Activated naive CD4-positive, alpha-beta T cell treated with anti-CD3 and anti-CD28 coated beads, Interleukin-2, amount 50 U/mL, for 24 hours (primary cell): ENCODE data around the gene ZNF462.

Source experiments
- H3K27ac Mint-ChIP-seq: one replicate; pipeline ENCODE4 v1.8.0; 2021; ENCODE audit warnings: mild to moderate bottlenecking, mixed read lengths
- H3K27me3 Mint-ChIP-seq: one replicate; pipeline ENCODE4 v1.8.0; 2021; ENCODE audit warnings: mixed read lengths
- H3K36me3 Mint-ChIP-seq: one replicate; pipeline ENCODE4 v1.8.0; 2021; ENCODE audit warnings: mixed read lengths
- H3K4me1 Mint-ChIP-seq: one replicate; pipeline ENCODE4 v1.8.0; 2021; ENCODE audit warnings: mixed read lengths
- H3K4me3 Mint-ChIP-seq: one replicate; pipeline ENCODE4 v1.8.0; 2021; ENCODE audit warnings: mild to moderate bottlenecking, mixed read lengths
- H3K9me3 Mint-ChIP-seq: one replicate; pipeline ENCODE4 v1.8.0; 2021; ENCODE audit warnings: mixed read lengths

ZNF462 gene

GRCh38 chr9:107018861-107019545 is 156.0 kb downstream of the ZNF462 start:
- H3K27me3 Mint-ChIP-seq = no peaks in the 10 kb centered on the region
- H3K9me3 Mint-ChIP-seq = no peaks in the 10 kb centered on the region
- no peaks in the 10 kb centered on the region for H3K36me3 Mint-ChIP-seq
- H3K4me3 Mint-ChIP-seq = no peak overlapping the region
- H3K27ac Mint-ChIP-seq = no peak overlapping the region
- peaks cover 1% of the 10 kb centered on the region for H3K4me1 Mint-ChIP-seq

- Mint-ChIP-seq H3K27me3 (peaks cover under 1% of the 10 kb centered on the region), H3K27ac (no peak overlapping the region), H3K36me3 (no peaks in the 10 kb centered on the region), H3K4me3 (no peak overlapping the region), H3K4me1 (peaks cover 6% of the 10 kb centered on the region), H3K9me3 (no peaks in the 10 kb centered on the region)
Observed at GRCh38 chr9:107020040-107020530, 157.1 kb downstream of the ZNF462 start.

GRCh38 chr9:107024193-107024592 is 161.2 kb downstream of the ZNF462 start:
- Mint-ChIP-seq H3K4me1 (peaks cover 6% of the 10 kb centered on the region), H3K36me3 (no peaks in the 10 kb centered on the region), H3K27ac (no peak overlapping the region), H3K9me3 (peaks cover 5% of the 10 kb centered on the region), H3K27me3 (peaks cover 3% of the 10 kb centered on the region), H3K4me3 (no peak overlapping the region)

- Mint-ChIP-seq H3K27ac (no peak overlapping the region), H3K9me3 (peaks cover 5% of the 10 kb centered on the region), H3K4me1 (peaks cover 6% of the 10 kb centered on the region), H3K36me3 (no peaks in the 10 kb centered on the region), H3K4me3 (no peak overlapping the region), H3K27me3 (peaks cover 4% of the 10 kb centered on the region)
Observed at GRCh38 chr9:107025260-107026035, 162.5 kb downstream of the ZNF462 start.

GRCh38 chr9:107029146-107029545 is 166.2 kb downstream of the ZNF462 start:
- H3K27me3 Mint-ChIP-seq = peaks cover 6% of the 10 kb centered on the region
- H3K27ac Mint-ChIP-seq = no peak overlapping the region
- H3K36me3 Mint-ChIP-seq = no peaks in the 10 kb centered on the region
- peaks cover 5% of the 10 kb centered on the region for H3K9me3 Mint-ChIP-seq
- peaks cover 3% of the 10 kb centered on the region for H3K4me1 Mint-ChIP-seq
- no peak overlapping the region for H3K4me3 Mint-ChIP-seq

GRCh38 chr9:107033966-107034365 is 171.0 kb downstream of the ZNF462 start:
- H3K4me1 Mint-ChIP-seq = no peaks in the 10 kb centered on the region
- peaks cover 3% of the 10 kb centered on the region for H3K27me3 Mint-ChIP-seq
- H3K4me3 Mint-ChIP-seq = no peak overlapping the region
- H3K27ac Mint-ChIP-seq = no peak overlapping the region
- no peaks in the 10 kb centered on the region for H3K9me3 Mint-ChIP-seq
- no peaks in the 10 kb centered on the region for H3K36me3 Mint-ChIP-seq

- Mint-ChIP-seq H3K4me3 (no peak overlapping the region), H3K27ac (no peak overlapping the region), H3K27me3 (peaks cover 3% of the 10 kb centered on the region)
Observed at GRCh38 chr9:107034831-107035230, 171.9 kb downstream of the ZNF462 start.

GRCh38 chr9:107036367-107036766 is 173.4 kb downstream of the ZNF462 start:
- Mint-ChIP-seq H3K36me3 (no peaks in the 10 kb centered on the region), H3K27ac (no peak overlapping the region), H3K27me3 (peaks cover 1% of the 10 kb centered on the region), H3K9me3 (no peaks in the 10 kb centered on the region), H3K4me3 (no peak overlapping the region), H3K4me1 (no peaks in the 10 kb centered on the region)

More at GRCh38 chr9:107034831-107035230, 171.9 kb downstream of the ZNF462 start:
- Mint-ChIP-seq H3K9me3 (no peaks in the 10 kb centered on the region), H3K36me3 (no peaks in the 10 kb centered on the region), H3K4me1 (no peaks in the 10 kb centered on the region)

- Mint-ChIP-seq H3K4me3 (no peak overlapping the region), H3K36me3 (no peaks in the 10 kb centered on the region), H3K27me3 (no peaks in the 10 kb centered on the region), H3K9me3 (no peaks in the 10 kb centered on the region), H3K4me1 (no peaks in the 10 kb centered on the region), H3K27ac (no peak overlapping the region)
Observed at GRCh38 chr9:107039542-107039941, 176.6 kb downstream of the ZNF462 start.

- H3K27me3 Mint-ChIP-seq = no peaks in the 10 kb centered on the region
- H3K4me1 Mint-ChIP-seq = no peaks in the 10 kb centered on the region
- H3K27ac Mint-ChIP-seq = no peak overlapping the region
- no peaks in the 10 kb centered on the region for H3K9me3 Mint-ChIP-seq
- no peak overlapping the region for H3K4me3 Mint-ChIP-seq
- H3K36me3 Mint-ChIP-seq = no peaks in the 10 kb centered on the region
Observed at GRCh38 chr9:107042606-107043005, 179.6 kb downstream of the ZNF462 start.

GRCh38 chr9:107043886-107044285 is 180.9 kb downstream of the ZNF462 start:
- H3K9me3 Mint-ChIP-seq = no peaks in the 10 kb centered on the region
- H3K4me1 Mint-ChIP-seq = no peaks in the 10 kb centered on the region
- H3K4me3 Mint-ChIP-seq = no peak overlapping the region
- no peaks in the 10 kb centered on the region for H3K27me3 Mint-ChIP-seq
- H3K36me3 Mint-ChIP-seq = no peaks in the 10 kb centered on the region
- H3K27ac Mint-ChIP-seq = no peak overlapping the region

GRCh38 chr9:107044872-107045271 is 181.9 kb downstream of the ZNF462 start:
- Mint-ChIP-seq H3K9me3 (no peaks in the 10 kb centered on the region), H3K27me3 (no peaks in the 10 kb centered on the region), H3K4me1 (no peaks in the 10 kb centered on the region), H3K4me3 (no peak overlapping the region), H3K27ac (no peak overlapping the region), H3K36me3 (no peaks in the 10 kb centered on the region)

- H3K27me3 Mint-ChIP-seq = no peaks in the 10 kb centered on the region
- H3K4me3 Mint-ChIP-seq = no peak overlapping the region
- H3K9me3 Mint-ChIP-seq = no peaks in the 10 kb centered on the region
- no peaks in the 10 kb centered on the region for H3K36me3 Mint-ChIP-seq
- H3K4me1 Mint-ChIP-seq = no peaks in the 10 kb centered on the region
- no peak overlapping the region for H3K27ac Mint-ChIP-seq
Observed at GRCh38 chr9:107046692-107047091, 183.7 kb downstream of the ZNF462 start.

GRCh38 chr9:107049046-107049802 is 186.3 kb downstream of the ZNF462 start:
- H3K27me3 Mint-ChIP-seq = no peaks in the 10 kb centered on the region
- no peak overlapping the region for H3K27ac Mint-ChIP-seq
- H3K4me3 Mint-ChIP-seq = no peak overlapping the region
- no peaks in the 10 kb centered on the region for H3K9me3 Mint-ChIP-seq
- no peaks in the 10 kb centered on the region for H3K4me1 Mint-ChIP-seq
- H3K36me3 Mint-ChIP-seq = no peaks in the 10 kb centered on the region

GRCh38 chr9:107049803-107050184 is 186.8 kb downstream of the ZNF462 start:
- H3K9me3 Mint-ChIP-seq = no peaks in the 10 kb centered on the region
- no peak overlapping the region for H3K4me3 Mint-ChIP-seq
- H3K27ac Mint-ChIP-seq = no peak overlapping the region
- H3K4me1 Mint-ChIP-seq = no peaks in the 10 kb centered on the region
- no peaks in the 10 kb centered on the region for H3K36me3 Mint-ChIP-seq
- H3K27me3 Mint-ChIP-seq = no peaks in the 10 kb centered on the region

- no peaks in the 10 kb centered on the region for H3K4me1 Mint-ChIP-seq
- no peaks in the 10 kb centered on the region for H3K27me3 Mint-ChIP-seq
- no peaks in the 10 kb centered on the region for H3K9me3 Mint-ChIP-seq
- no peak overlapping the region for H3K4me3 Mint-ChIP-seq
- H3K36me3 Mint-ChIP-seq = no peaks in the 10 kb centered on the region
- no peak overlapping the region for H3K27ac Mint-ChIP-seq
Observed at GRCh38 chr9:107051392-107051791, 188.4 kb downstream of the ZNF462 start.
